SK-N-SH treated with all-trans-retinoic acid at 6 μM for 48 hours (cell line): ENCODE measurements around the gene CARM1.

Experiments
- ARNTL ChIP-seq: fragments of 450-650 bp; formaldehyde crosslinking; IDR thresholded peaks from 2 replicates; pipeline ENCODE4 v1.5.0; 2020; ENCODE audit warnings: low read depth, mild to moderate bottlenecking, moderate library complexity, borderline replicate concordance
- CSRNP3 ChIP-seq: fragments of 250-450 bp; sonication (Bioruptor Pico); IDR thresholded peaks from 2 replicates; pipeline ENCODE4 v1.5.1; 2021; ENCODE audit warnings: mild to moderate bottlenecking, moderate library complexity
- ISL1 ChIP-seq: fragments of 250-450 bp; sonication (Bioruptor Pico); IDR thresholded peaks from 2 replicates; pipeline ENCODE4 v2.1.2; 2022; ENCODE audit warnings: mild to moderate bottlenecking, moderate library complexity
- RARB ChIP-seq: fragments of 250-450 bp; sonication (Bioruptor Pico); IDR thresholded peaks from 2 replicates; pipeline ENCODE4 v1.8.0; 2021; ENCODE audit warnings: mild to moderate bottlenecking, moderate library complexity
- TCF4 ChIP-seq: fragments of 250-450 bp; sonication (Bioruptor Pico); IDR thresholded peaks from 2 replicates; pipeline ENCODE4 v1.8.0; 2021; ENCODE audit warnings: mild to moderate bottlenecking, moderate library complexity, borderline replicate concordance
- TOX ChIP-seq: fragments of 250-450 bp; sonication (Bioruptor Pico); IDR thresholded peaks from 2 replicates; pipeline ENCODE4 v1.8.0; 2021; ENCODE audit warnings: mild to moderate bottlenecking, moderate library complexity, borderline replicate concordance
- ZFP30 ChIP-seq: fragments of 450-650 bp; formaldehyde crosslinking; IDR thresholded peaks from 2 replicates; pipeline ENCODE4 v1.5.0; 2022; ENCODE audit warnings: mild to moderate bottlenecking, moderate library complexity
- ZNF565 ChIP-seq: fragments of 450-650 bp; formaldehyde crosslinking; conservative IDR thresholded peaks from 2 replicates; pipeline ENCODE4 v1.5.0; 2020; ENCODE audit warnings: low read depth, mild to moderate bottlenecking, moderate library complexity
- ZNF70 ChIP-seq: fragments of 450-650 bp; formaldehyde crosslinking; IDR thresholded peaks from 2 replicates; pipeline ENCODE4 v1.5.0; 2020; ENCODE audit warnings: mild to moderate bottlenecking, moderate library complexity

GRCh38 chr19:10858204-10858828, 13.0 kb upstream of the CARM1 start:
- TF ChIP-seq ZFP30 (CRISPR knock-in tag): no peak
- TF ChIP-seq RARB: no peak
- TF ChIP-seq ARNTL (CRISPR knock-in tag): no peak
- TF ChIP-seq ZNF70 (CRISPR knock-in tag): no peak
- TF ChIP-seq ZNF565 (CRISPR knock-in tag): no peak
- no peak for TF ChIP-seq CSRNP3 (CRISPR knock-in tag)
- no peak for TF ChIP-seq ISL1 (CRISPR knock-in tag)
- no peak for TF ChIP-seq TCF4
- TF ChIP-seq TOX: no peak
